Nephron progenitor cell (in vitro differentiated cells): ENCODE results near the gene SCRN1.

Experiments
- DNase-seq: peaks from one replicate; pipeline ENCODE4 v3.0.0; 2021
- H3K27ac Mint-ChIP-seq: 2 replicates; pipeline ENCODE4 v1.8.0; 2021; ENCODE audit warnings: mild to moderate bottlenecking, moderate library complexity, mixed read lengths
- H3K27me3 Mint-ChIP-seq: 2 replicates; pipeline ENCODE4 v1.8.0; 2021; ENCODE audit warnings: mild to moderate bottlenecking, low read depth, mixed read lengths; ENCODE audit not compliant: poor library complexity
- H3K36me3 Mint-ChIP-seq: 2 replicates; pipeline ENCODE4 v1.8.0; 2021; ENCODE audit warnings: low read depth, mixed read lengths
- H3K4me1 Mint-ChIP-seq: 2 replicates; pipeline ENCODE4 v1.8.0; 2021; ENCODE audit warnings: mixed read lengths
- H3K4me3 Mint-ChIP-seq: 2 replicates; pipeline ENCODE4 v1.8.0; 2021; ENCODE audit warnings: mild to moderate bottlenecking, moderate library complexity, mixed read lengths
- H3K9me3 Mint-ChIP-seq: 2 replicates; pipeline ENCODE4 v1.8.0; 2021; ENCODE audit warnings: mild to moderate bottlenecking, moderate library complexity, mixed read lengths
- CTCF ChIP-seq: fragments of 200-600 bp; sonication (generic); IDR thresholded peaks from 2 replicates; pipeline ENCODE4 v1.5.0; 2021; ENCODE audit warnings: antibody characterized with exemption

Gene SCRN1

GRCh38 chr7:30018451-30018850 lies 28.9 kb upstream of the SCRN1 start:
- Mint-ChIP-seq H3K4me3 (no peak overlapping the region), H3K9me3 (no peaks in the 10 kb centered on the region), H3K27ac (no peak overlapping the region), H3K4me1 (peaks cover under 1% of the 10 kb centered on the region), H3K36me3 (peaks cover 47% of the 10 kb centered on the region), H3K27me3 (no peaks in the 10 kb centered on the region)
- no peak for DNase-seq
- no peak for TF ChIP-seq CTCF

- TF ChIP-seq CTCF, result no peak
- Mint-ChIP-seq H3K4me1 (no peaks in the 10 kb centered on the region), H3K9me3 (no peaks in the 10 kb centered on the region), H3K27me3 (no peaks in the 10 kb centered on the region), H3K27ac (no peak overlapping the region), H3K4me3 (no peak overlapping the region), H3K36me3 (peaks cover 34% of the 10 kb centered on the region)
- no peak for DNase-seq
Observed at GRCh38 chr7:30012757-30013156, 23.2 kb upstream of the SCRN1 start.

DNA sequence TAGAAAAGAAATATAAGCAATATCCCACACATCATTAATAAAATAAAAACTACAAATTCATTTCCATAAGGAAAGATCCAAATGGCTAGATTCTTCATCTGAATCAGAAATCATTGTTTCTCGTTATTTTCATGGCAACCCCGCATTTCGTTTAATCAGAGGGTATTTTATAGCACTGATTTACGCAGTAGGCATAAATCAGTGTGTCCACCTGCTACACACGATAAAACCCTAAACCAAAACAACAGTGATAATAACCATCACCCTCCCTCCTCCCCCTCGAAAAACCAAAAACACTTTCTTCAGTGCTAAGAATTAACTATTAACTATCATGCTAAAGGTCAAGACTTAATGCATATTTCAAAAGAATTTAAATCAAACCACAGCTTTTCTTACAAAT lies 20.4 kb upstream of the SCRN1 start:
- Mint-ChIP-seq H3K36me3 (peaks cover 18% of the 10 kb centered on the region), H3K9me3 (no peaks in the 10 kb centered on the region), H3K4me1 (no peaks in the 10 kb centered on the region), H3K4me3 (no peak overlapping the region), H3K27me3 (no peaks in the 10 kb centered on the region), H3K27ac (no peak overlapping the region)
- no peak for TF ChIP-seq CTCF
- DNase-seq, result no peak

DNA sequence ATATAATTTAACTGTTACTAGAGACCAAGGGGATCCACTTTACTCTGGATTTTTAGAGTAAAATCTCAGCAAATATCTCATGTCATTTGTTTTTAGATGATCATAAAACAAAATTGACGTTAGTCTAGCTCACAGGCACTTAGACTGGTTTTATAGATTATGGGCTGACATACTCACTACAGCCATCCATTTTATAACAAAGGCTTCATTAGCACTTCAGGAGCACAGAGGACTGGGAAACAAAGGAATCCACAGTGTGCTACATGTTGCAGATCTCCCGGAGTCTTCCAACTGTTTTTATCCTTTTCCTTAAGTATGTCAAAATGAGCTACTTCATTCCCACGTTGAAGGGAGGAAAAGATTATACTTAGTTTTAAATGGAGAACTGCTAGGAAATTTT lies 15.9 kb upstream of the SCRN1 start:
- Mint-ChIP-seq H3K27me3 (peaks cover 4% of the 10 kb centered on the region), H3K27ac (no peak overlapping the region)
- TF ChIP-seq CTCF, result no peak

DNA sequence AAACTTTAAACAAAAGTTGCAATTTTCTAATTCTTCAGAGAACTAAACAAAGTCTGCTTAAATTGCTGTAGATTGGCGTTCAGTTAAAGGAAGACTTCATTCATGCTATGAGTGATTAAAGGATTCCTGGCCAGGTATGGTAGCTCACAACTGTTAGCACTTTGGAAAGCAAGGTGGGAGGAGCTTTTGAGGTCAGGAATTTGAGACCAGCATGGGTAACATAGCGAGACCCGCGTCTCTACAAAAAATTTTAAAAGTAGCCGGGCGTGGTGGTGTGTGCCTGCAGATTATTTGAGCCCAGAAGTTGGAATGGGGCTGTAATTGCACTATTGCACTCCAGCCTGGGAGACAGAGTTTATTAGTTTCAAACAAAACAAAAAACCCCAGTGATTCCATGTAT lies 13.5 kb upstream of the SCRN1 start:
- Mint-ChIP-seq H3K4me3 (no peak overlapping the region), H3K27me3 (peaks cover 4% of the 10 kb centered on the region), H3K36me3 (no peaks in the 10 kb centered on the region), H3K27ac (no peak overlapping the region), H3K9me3 (peaks cover 10% of the 10 kb centered on the region), H3K4me1 (peaks cover 8% of the 10 kb centered on the region)
- no peak for DNase-seq
- TF ChIP-seq CTCF, result no peak

More for the DNA sequence above, 15.9 kb upstream of the SCRN1 start:
- no peaks in the 10 kb centered on the region for H3K36me3 Mint-ChIP-seq
- H3K4me1 Mint-ChIP-seq, result peaks cover 8% of the 10 kb centered on the region
- no peak for DNase-seq
- H3K9me3 Mint-ChIP-seq, result peaks cover under 1% of the 10 kb centered on the region
- no peak overlapping the region for H3K4me3 Mint-ChIP-seq

- H3K4me1 Mint-ChIP-seq, result peaks cover 8% of the 10 kb centered on the region
- no peak overlapping the region for H3K27ac Mint-ChIP-seq
- no peak for DNase-seq
- peaks cover 5% of the 10 kb centered on the region for H3K36me3 Mint-ChIP-seq
- H3K4me3 Mint-ChIP-seq, result no peak overlapping the region
- peaks cover 4% of the 10 kb centered on the region for H3K27me3 Mint-ChIP-seq
- no peak for TF ChIP-seq CTCF
- peaks cover 16% of the 10 kb centered on the region for H3K9me3 Mint-ChIP-seq
Observed at GRCh38 chr7:30001998-30002397, 12.4 kb upstream of the SCRN1 start.
